ENCODE results near the gene STX8.

Gene STX8

GRCh38 chr17:9568957-9569588, 6.5 kb downstream of the STX8 start (continued):
- TF ChIP-seq ZSCAN4 (tag by site-specific recombination; IDR thresholded peaks at IDR 0.05) (no peak), HIC1 (tag by site-specific recombination; IDR thresholded peaks at IDR 0.05) (peak; percentile 83; the same call in 1 of the 2 replicates), PRDM6 (tag by site-specific recombination; IDR thresholded peaks at IDR 0.05) (peak; percentile 75), ZNF692 (tag by site-specific recombination; IDR thresholded peaks at IDR 0.05) (0 out of 2 replicates have a peak, but pooled peaks have one; percentile 35)

- POLR2A ChIA-PET, result no interaction called here
- TF ChIP-seq RBAK (tag by site-specific recombination; IDR thresholded peaks at IDR 0.05) (no peak), ZNF112 (tag by site-specific recombination; IDR thresholded peaks at IDR 0.05) (no peak), ZFP37 (tag by site-specific recombination; IDR thresholded peaks at IDR 0.05) (no peak), ZNF561 (tag by site-specific recombination; IDR thresholded peaks at IDR 0.05; ENCODE audit: borderline replicate concordance) (no peak), ZNF184 (tag by site-specific recombination; IDR thresholded peaks at IDR 0.05) (peak; percentile 76), ZEB2 (tag by site-specific recombination; IDR thresholded peaks at IDR 0.05) (0 out of 2 replicates have a peak, but pooled peaks have one; percentile 39), ZNF626 (tag by site-specific recombination; IDR thresholded peaks at IDR 0.05) (no peak), ZNF24 (tag by site-specific recombination; IDR thresholded peaks at IDR 0.05) (peak; percentile 49; the same call in 1 of the 2 replicates), ZSCAN23 (tag by site-specific recombination; IDR thresholded peaks at IDR 0.05) (peak; percentile 75), ZNF10 (tag by site-specific recombination; IDR thresholded peaks at IDR 0.05) (peak; percentile 22; the same call in 1 of the 2 replicates), ZNF366 (tag by site-specific recombination; conservative IDR thresholded peaks at IDR 0.05) (peak; percentile 55), ZFP41 (tag by site-specific recombination; IDR thresholded peaks at IDR 0.05; ENCODE audit: borderline replicate concordance) (no peak), KLF8 (tag by site-specific recombination; IDR thresholded peaks at IDR 0.05) (peak; percentile 69), ZNF146 (tag by site-specific recombination; IDR thresholded peaks at IDR 0.05) (peak; percentile 71), ZNF423 (tag by site-specific recombination; IDR thresholded peaks at IDR 0.05) (no peak), YY1 (tag by site-specific recombination; IDR thresholded peaks at IDR 0.05) (no peak), ZNF214 (tag by site-specific recombination; IDR thresholded peaks at IDR 0.05; ENCODE audit: borderline replicate concordance) (no peak), ZNF747 (tag by site-specific recombination; IDR thresholded peaks at IDR 0.05) (no peak), ZNF362 (tag by site-specific recombination; IDR thresholded peaks at IDR 0.05) (no peak), ZNF768 (tag by site-specific recombination; IDR thresholded peaks at IDR 0.05) (no peak), ZNF354C (tag by site-specific recombination; IDR thresholded peaks at IDR 0.05; ENCODE audit: borderline replicate concordance, low read depth) (no peak), PRDM4 (tag by site-specific recombination; IDR thresholded peaks at IDR 0.05) (0 out of 2 replicates have a peak, but pooled peaks have one; percentile 28), KLF16 (tag by site-specific recombination; IDR thresholded peaks at IDR 0.05) (no peak)
These were observed 7.6 kb downstream of the STX8 start for GRCh38 chr17:9568004-9568403.

More at GRCh38 chr17:9568004-9568403, 7.6 kb downstream of the STX8 start:
- Histone ChIP-seq H3K4me3 (ENCODE audit: low read depth, low read length) (no peak overlapping the region), H3K4me1 (ENCODE audit: control insufficient read depth, insufficient read depth, low read length) (peaks cover 31% of the 10 kb centered on the region), H3K27ac (ENCODE audit: extremely low read depth, low read depth, low read length) (no peak overlapping the region), H3K36me3 (ENCODE audit: control insufficient read depth in 2 of 2, insufficient read depth in 1 of 2, low read length in 2 of 2) (peaks cover 4 to 11% of the 10 kb centered on the region in 2 experiments), H3K9me3 (ENCODE audit: control insufficient read depth, insufficient read depth, low read depth, low read length) (no peaks in the 10 kb centered on the region)
- CTCF ChIA-PET, result no interaction called here

All from HEK293 (cell line).